ENCODE results near the gene LMCD1.

LMCD1 gene

GRCh38 chr3:8519774-8520448 is 18.3 kb downstream of the LMCD1 start:
- Histone ChIP-seq H3K27me3 (no peaks in the 10 kb centered on the region), H3K9me3 (no peaks in the 10 kb centered on the region), H3K27ac (peak overlapping the region; percentile 74), H3K4me3 (no peak overlapping the region), H3K36me3 (peaks cover 0 to 9% (median 0%) of the 10 kb centered on the region in 3 donors), H3K4me1 (peaks cover 0 to 100% (median 54%) of the 10 kb centered on the region in 4 donors)
- no peak for DNase-seq
- TF ChIP-seq CTCF (IDR thresholded peaks at IDR 0.05), result no peak
- intact Hi-C loops (cut with DNase I; ENCODE audit: low total_unique reads), result no loop called here

- intact Hi-C loops (cut with DNase I; ENCODE audit: low total_unique reads), result no loop called here
- Histone ChIP-seq H3K4me1 (peaks cover 0 to 100% (median 53%) of the 10 kb centered on the region in 4 donors), H3K36me3 (peaks cover 0 to 9% (median 0%) of the 10 kb centered on the region in 3 donors), H3K27ac (peak overlapping the region; percentile 74), H3K4me3 (no peak overlapping the region), H3K9me3 (no peaks in the 10 kb centered on the region), H3K27me3 (no peaks in the 10 kb centered on the region)
- no peak for TF ChIP-seq CTCF (IDR thresholded peaks at IDR 0.05)
- DNase-seq, result no peak
Observed at GRCh38 chr3:8520816-8521403, 19.3 kb downstream of the LMCD1 start.

- DNase-seq, result no peak
- TF ChIP-seq CTCF (IDR thresholded peaks at IDR 0.05), result no peak
- Histone ChIP-seq H3K9me3 (no peaks in the 10 kb centered on the region), H3K27ac (peak overlapping the region; percentile 74), H3K4me3 (no peak overlapping the region), H3K4me1 (peaks cover 0 to 100% (median 48%) of the 10 kb centered on the region in 4 donors), H3K27me3 (no peaks in the 10 kb centered on the region), H3K36me3 (peaks cover 0 to 3% (median 0%) of the 10 kb centered on the region in 3 donors)
- intact Hi-C loops (cut with DNase I; ENCODE audit: low total_unique reads), result no loop called here
Observed at GRCh38 chr3:8523041-8523440, 21.4 kb downstream of the LMCD1 start.

- no peak for TF ChIP-seq CTCF (IDR thresholded peaks at IDR 0.05)
- H3K36me3 ChIP-seq, result peaks cover 0 to 3% (median 0%) of the 10 kb centered on the region in 3 donors
- peaks cover 0 to 100% (median 55%) of the 10 kb centered on the region in 4 donors for H3K4me1 ChIP-seq
- peak overlapping the region; percentile 74 for H3K27ac ChIP-seq
- no peaks in the 10 kb centered on the region for H3K9me3 ChIP-seq
- peak in 1 of 2 donors; percentile 60 for DNase-seq
- H3K27me3 ChIP-seq, result no peaks in the 10 kb centered on the region
- intact Hi-C loops (cut with DNase I; ENCODE audit: low total_unique reads), result no loop called here
- no peak overlapping the region for H3K4me3 ChIP-seq
Observed at GRCh38 chr3:8524249-8524648, 22.6 kb downstream of the LMCD1 start.

- Histone ChIP-seq H3K36me3 (peaks cover 0 to 3% (median 0%) of the 10 kb centered on the region in 3 donors), H3K4me3 (no peak overlapping the region), H3K9me3 (no peaks in the 10 kb centered on the region), H3K27ac (peak overlapping the region; percentile 74), H3K27me3 (no peaks in the 10 kb centered on the region), H3K4me1 (peaks cover 0 to 100% (median 61%) of the 10 kb centered on the region in 4 donors)
- DNase-seq, result no peak
- no peak for TF ChIP-seq CTCF (IDR thresholded peaks at IDR 0.05)
- intact Hi-C loops (cut with DNase I; ENCODE audit: low total_unique reads), result no loop called here
Observed at GRCh38 chr3:8524656-8525399, 23.2 kb downstream of the LMCD1 start.
